Upper lobe of left lung (tissue), 6 donors: ENCODE data around the gene SOWAHA. TPM values are rescaled to one million over a fixed set of nuclear protein-coding genes. Genes with fewer than 3 reads are reported as not detected.
"Not testable (repeated sequence)": the region's sequence is repeated elsewhere in the genome, so short reads cannot be mapped to it uniquely, and the experiment has no call there.

Experiments used
- ATAC-seq, 2 donors: fragments of 200-7000 bp; cut with Tn5 transposase; one replicate each; pipeline ENCODE4 v1.9.1; 2022; ENCODE audit warnings: mild to moderate bottlenecking in 2 of 2, moderate library complexity in 2 of 2; ENCODE audit not compliant: low FRiP score in 2 of 2
- DNase-seq, 2 donors: peaks; one replicate each; pipeline ENCODE4 v3.0.0-alpha.2; 2019 to 2020
- H3K27ac ChIP-seq, 4 donors: fragments of 200-600 bp; sonication (generic); one replicate each; pipeline ENCODE4 v1.5.1; 2016 to 2019
- H3K27me3 ChIP-seq, 4 donors: fragments of 200-600 bp; sonication (generic); one replicate each; pipeline ENCODE4 v1.5.1; 2017 to 2019
- H3K36me3 ChIP-seq, 4 donors: fragments of 200-600 bp; sonication (generic); one replicate each; pipeline ENCODE4 v1.5.1; 2016 to 2019
- H3K4me1 ChIP-seq, 4 donors: fragments of 200-600 bp; sonication (generic); one replicate each; pipeline ENCODE4 v1.5.1; 2018 to 2019
- H3K4me3 ChIP-seq, 4 donors: fragments of 200-600 bp; sonication (generic); one replicate each; pipeline ENCODE4 v1.5.1; 2017 to 2019; ENCODE audit warnings: mild to moderate bottlenecking in 2 of 4, moderate library complexity in 1 of 4
- H3K9me3 ChIP-seq, 4 donors: fragments of 200-600 bp; sonication (generic); one replicate each; pipeline ENCODE4 v1.5.1; 2018 to 2019
- CTCF ChIP-seq, 6 experiments: fragments of 450-650 bp in 4 of 6; fragments of 200-600 bp in 2 of 6; sonication (generic) in 2 of 6; IDR thresholded peaks; one replicate each; pipeline ENCODE4 v1.5.1; 2016 to 2019; ENCODE audit warnings: antibody characterized with exemption in 6 of 6
- EP300 ChIP-seq, 4 donors: sonication (generic); formaldehyde crosslinking; IDR thresholded peaks; one replicate each; pipeline ENCODE4 v1.5.1; 2017; ENCODE audit warnings: antibody characterized with exemption in 4 of 4, control low read depth in 2 of 4
- POLR2A ChIP-seq, 4 donors: fragments of 450-650 bp; IDR thresholded peaks; one replicate each; pipeline ENCODE4 v1.5.1; 2016 to 2017; ENCODE audit warnings: antibody characterized with exemption in 4 of 4, mild to moderate bottlenecking in 2 of 4
- POLR2AphosphoS5 ChIP-seq, 2 donors: sonication (generic); formaldehyde crosslinking; IDR thresholded peaks; one replicate each; pipeline ENCODE4 v1.5.1; 2017; ENCODE audit warnings: antibody characterized with exemption in 2 of 2
- WGBS, 2 donors: methylation state at CpG; one replicate each; pipeline ENCODE4 v1.1.5; 2017 to 2018; 5-methylcytosine and 5-hydroxymethylcytosine counted together
- total RNA-seq, 6 donors: library from RNA; depleted of rRNA in 4 of 6; stranded (reverse); fragments of >200 nt in 4 of 6; gene quantifications; one replicate each; pipeline versions ENCODE4 v1.1.0 to v1.2.1, GENCODE V29; 2016 to 2021
- donor health status: DM: no; HTN: no; CAD: no; lungs with moderate emphysema.
- donor health status: DM: no; HTN: yes; CAD: no; lungs with severe emphysema.

Gene SOWAHA
- total RNA-seq, 6 donors from 2014 or later = 0.30 to 1.0 (median 0.55) TPM; not detected in 1

- 28 to 46% methylated on average over 3 of the region's 3 CpGs for WGBS, 2 donors
- Histone ChIP-seq H3K27me3 (no peaks in the 10 kb centered on the region), H3K9me3 (no peaks in the 10 kb centered on the region), H3K36me3 (no peaks in the 10 kb centered on the region), H3K4me3 (no peak overlapping the region), H3K27ac (no peak overlapping the region), H3K4me1 (peaks cover 0 to 5% (median 2%) of the 10 kb centered on the region in 4 donors)
- DNase-seq (no peak), ATAC-seq (no peak)
- TF ChIP-seq POLR2A (IDR thresholded peaks at IDR 0.05) (no peak), EP300 (IDR thresholded peaks at IDR 0.05) (no peak), CTCF (IDR thresholded peaks at IDR 0.05) (no peak), POLR2AphosphoS5 (IDR thresholded peaks at IDR 0.05) (no peak)
These were observed 41.2 kb downstream of the SOWAHA start for GRCh38 chr5:132854301-132854700.

- H3K9me3 ChIP-seq, H3K4me3 ChIP-seq, H3K4me1 ChIP-seq, H3K27ac ChIP-seq, H3K36me3 ChIP-seq, H3K27me3 ChIP-seq, ATAC-seq, DNase-seq: not testable (repeated sequence)
- 91 to 97% methylated on average over 5 of the region's 5 CpGs for WGBS, 2 donors
These were observed 41.9 kb downstream of the SOWAHA start for GRCh38 chr5:132854992-132855391.

- TF ChIP-seq CTCF (IDR thresholded peaks at IDR 0.05) (no peak), EP300 (IDR thresholded peaks at IDR 0.05) (no peak), POLR2A (IDR thresholded peaks at IDR 0.05) (no peak), POLR2AphosphoS5 (IDR thresholded peaks at IDR 0.05) (no peak)
- Histone ChIP-seq H3K4me3 (no peak overlapping the region), H3K9me3 (no peaks in the 10 kb centered on the region), H3K36me3 (no peaks in the 10 kb centered on the region), H3K27me3 (no peaks in the 10 kb centered on the region), H3K4me1 (peaks cover 0 to 5% (median 2%) of the 10 kb centered on the region in 4 donors), H3K27ac (no peak overlapping the region)
- DNase-seq = no peak
- 92 to 97% methylated on average over 3 of the region's 3 CpGs for WGBS, 2 donors
- ATAC-seq = no peak
These were observed 42.9 kb downstream of the SOWAHA start for GRCh38 chr5:132856011-132856410.

- ATAC-seq (no peak), DNase-seq (no peak)
- H3K27ac ChIP-seq = no peak overlapping the region
- 76 to 83% methylated on average over 2 of the region's 2 CpGs for WGBS, 2 donors
- no peaks in the 10 kb centered on the region for H3K27me3 ChIP-seq
- no peak overlapping the region for H3K4me3 ChIP-seq
- H3K36me3 ChIP-seq = no peaks in the 10 kb centered on the region
- TF ChIP-seq EP300 (IDR thresholded peaks at IDR 0.05) = no peak
- TF ChIP-seq POLR2A (IDR thresholded peaks at IDR 0.05) = no peak
- TF ChIP-seq POLR2AphosphoS5 (IDR thresholded peaks at IDR 0.05) = no peak
- no peak for TF ChIP-seq CTCF (IDR thresholded peaks at IDR 0.05)
- H3K9me3 ChIP-seq = no peaks in the 10 kb centered on the region
- no peaks in the 10 kb centered on the region for H3K4me1 ChIP-seq
These were observed 46.9 kb downstream of the SOWAHA start for GRCh38 chr5:132859889-132860437.

DNA sequence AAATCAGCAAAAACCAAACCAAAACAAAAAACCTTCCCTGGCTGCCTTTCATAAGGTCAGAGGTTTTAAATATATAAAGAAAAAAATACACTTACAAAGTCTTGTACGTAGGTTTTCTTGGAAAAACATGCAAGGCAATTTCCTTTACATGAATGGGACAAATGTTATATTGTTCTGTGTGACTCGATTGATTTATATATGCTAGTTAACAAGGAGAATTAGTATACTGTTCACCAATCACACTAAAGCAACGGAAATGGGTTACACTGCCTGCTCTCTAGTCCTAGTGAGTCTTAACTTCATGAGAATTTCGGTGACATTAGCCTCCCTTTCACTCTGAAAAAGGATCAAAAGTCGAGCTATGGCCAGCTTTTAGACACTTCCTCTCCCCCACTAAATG is 47.6 kb downstream of the SOWAHA start:
- Histone ChIP-seq H3K27ac (no peak overlapping the region), H3K36me3 (no peaks in the 10 kb centered on the region), H3K4me3 (no peak overlapping the region), H3K4me1 (peaks cover under 1 to 5% (median 3%) of the 10 kb centered on the region in 4 donors), H3K9me3 (no peaks in the 10 kb centered on the region), H3K27me3 (no peaks in the 10 kb centered on the region)
- WGBS, 2 donors = 76 to 77% methylated on average over 5 of the region's 5 CpGs
- DNase-seq (no peak), ATAC-seq (no peak)
- no peak for TF ChIP-seq POLR2AphosphoS5 (IDR thresholded peaks at IDR 0.05)
- TF ChIP-seq POLR2A (IDR thresholded peaks at IDR 0.05) = no peak
- no peak for TF ChIP-seq CTCF (IDR thresholded peaks at IDR 0.05)
- TF ChIP-seq EP300 (IDR thresholded peaks at IDR 0.05) = no peak
